Glutamatergic neuron (in vitro differentiated cells): ENCODE data around the gene UCP2. TPM values are rescaled to one million over a fixed set of nuclear protein-coding genes. Genes with fewer than 3 reads are reported as not detected.
"Not testable (repeated sequence)": the region's sequence is repeated elsewhere in the genome, so short reads cannot be mapped to it uniquely, and the experiment has no call there.

ENCODE experiments used
- DNase-seq: peaks from one replicate; pipeline ENCODE4 v3.0.0; 2022
- H3K27ac Mint-ChIP-seq: one replicate; pipeline ENCODE4 v1.8.0; 2020; ENCODE audit warnings: mild to moderate bottlenecking, mixed read lengths, inconsistent platforms; ENCODE audit not compliant: unreplicated experiment
- H3K27me3 Mint-ChIP-seq: one replicate; pipeline ENCODE4 v1.8.0; 2020; ENCODE audit warnings: mild to moderate bottlenecking, moderate library complexity, mixed read lengths, inconsistent platforms; ENCODE audit not compliant: unreplicated experiment
- H3K36me3 Mint-ChIP-seq: one replicate; pipeline ENCODE4 v1.8.0; 2020; ENCODE audit warnings: mild to moderate bottlenecking, mixed read lengths, inconsistent platforms; ENCODE audit not compliant: unreplicated experiment
- H3K4me1 Mint-ChIP-seq: one replicate; pipeline ENCODE4 v1.8.0; 2020; ENCODE audit warnings: mild to moderate bottlenecking, low read depth, mixed read lengths, inconsistent platforms; ENCODE audit not compliant: unreplicated experiment
- H3K4me3 Mint-ChIP-seq: one replicate; pipeline ENCODE4 v1.8.0; 2020; ENCODE audit warnings: mild to moderate bottlenecking, mixed read lengths, inconsistent platforms; ENCODE audit not compliant: unreplicated experiment
- H3K9me3 Mint-ChIP-seq: one replicate; pipeline ENCODE4 v1.8.0; 2020; ENCODE audit warnings: mild to moderate bottlenecking, moderate library complexity, mixed read lengths, inconsistent platforms; ENCODE audit not compliant: unreplicated experiment
- CTCF ChIP-seq: fragments of 200-600 bp; sonication (generic); IDR thresholded peaks from one replicate; pipeline ENCODE4 v1.5.0; 2021; ENCODE audit not compliant: partially characterized antibody, unreplicated experiment
- total RNA-seq: library from RNA; stranded (reverse); fragmentation: NEBNext Ultra II Directional; extraction: Animal tissue kit (Norgen Biotek cat#: 25700); gene quantifications from one replicate; pipeline ENCODE4 v1.2.1, GENCODE V29; 2021; ENCODE audit not compliant: unreplicated experiment

Gene UCP2
- total RNA-seq, 1 donor from 2014 or later = 91.1 TPM

GRCh38 chr11:73940801-73941570, 41.7 kb downstream of the UCP2 start:
- Mint-ChIP-seq H3K9me3 (peaks cover 6% of the 10 kb centered on the region), H3K4me3 (no peak overlapping the region), H3K4me1 (no peaks in the 10 kb centered on the region), H3K27me3 (peaks cover 1% of the 10 kb centered on the region), H3K27ac (no peak overlapping the region), H3K36me3 (peaks cover 12% of the 10 kb centered on the region)
- TF ChIP-seq CTCF = no peak
- DNase-seq = no peak

- Mint-ChIP-seq H3K36me3 (peaks cover 12% of the 10 kb centered on the region), H3K27ac (no peak overlapping the region), H3K4me3 (no peak overlapping the region), H3K4me1 (no peaks in the 10 kb centered on the region), H3K9me3 (peaks cover 7% of the 10 kb centered on the region), H3K27me3 (peaks cover 1% of the 10 kb centered on the region)
- no peak for DNase-seq
- TF ChIP-seq CTCF = no peak
These were observed 43.5 kb downstream of the UCP2 start for GRCh38 chr11:73939096-73939495.

DNA sequence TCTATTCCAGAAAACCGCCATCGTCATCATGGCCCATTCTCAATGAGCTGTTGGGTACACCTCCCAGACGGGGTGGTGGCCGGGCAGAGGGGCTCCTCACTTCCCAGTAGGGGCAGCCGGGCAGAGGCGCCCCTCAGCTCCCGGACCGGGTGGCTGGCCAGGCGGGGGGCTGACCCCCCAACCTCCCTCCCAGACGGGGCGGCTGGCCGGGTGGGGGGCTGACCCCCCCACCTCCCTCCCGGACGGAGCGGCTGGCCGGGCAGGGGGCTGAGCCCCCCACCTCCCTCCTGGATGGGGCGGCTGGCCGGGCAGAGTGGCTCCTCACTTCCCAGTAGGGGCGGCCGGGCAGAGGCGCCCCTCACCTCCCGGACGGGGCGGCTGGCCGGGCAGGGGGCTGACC, 46.6 kb downstream of the UCP2 start:
- H3K27me3 Mint-ChIP-seq, H3K4me3 Mint-ChIP-seq, H3K9me3 Mint-ChIP-seq, H3K4me1 Mint-ChIP-seq, DNase-seq, H3K36me3 Mint-ChIP-seq, H3K27ac Mint-ChIP-seq: not testable (repeated sequence)

- Mint-ChIP-seq H3K4me1 (no peaks in the 10 kb centered on the region), H3K27me3 (no peaks in the 10 kb centered on the region), H3K9me3 (peaks cover 1% of the 10 kb centered on the region), H3K27ac (no peak overlapping the region), H3K36me3 (no peaks in the 10 kb centered on the region), H3K4me3 (no peak overlapping the region)
- DNase-seq = no peak
- no peak for TF ChIP-seq CTCF
These were observed 49.9 kb downstream of the UCP2 start for GRCh38 chr11:73932781-73933180.

GRCh38 chr11:73931951-73932350, 50.7 kb downstream of the UCP2 start:
- H3K36me3 Mint-ChIP-seq = no peaks in the 10 kb centered on the region
- no peak overlapping the region for H3K27ac Mint-ChIP-seq
- H3K4me1 Mint-ChIP-seq = peaks cover under 1% of the 10 kb centered on the region

More at GRCh38 chr11:73931951-73932350, 50.7 kb downstream of the UCP2 start:
- Mint-ChIP-seq H3K4me3 (no peak overlapping the region), H3K9me3 (peaks cover 1% of the 10 kb centered on the region), H3K27me3 (no peaks in the 10 kb centered on the region)
- DNase-seq = no peak
- TF ChIP-seq CTCF = no peak
